ENCODE data around the gene KY. TPM values are rescaled to one million over a fixed set of nuclear protein-coding genes. Genes with fewer than 3 reads are reported as not detected.

The KY gene
- total RNA-seq, 3 donors from 2014 or later: 0.14 to 3.7 (median 0.14) TPM

GRCh38 chr3:134638385-134639030 is 12.3 kb downstream of the KY start:
- H3K4me3 ChIP-seq: no peak overlapping the region
- no peak for DNase-seq
- intact Hi-C loops (cut with DNase I, micrococcal nuclease): no loop called here

GRCh38 chr3:134636406-134636805 is 14.4 kb downstream of the KY start:
- H3K4me1 ChIP-seq (ENCODE audit: low read depth): no peaks in the 10 kb centered on the region
- intact Hi-C loops (cut with DNase I, micrococcal nuclease): no loop called here
- TF ChIP-seq, protein P1, sequence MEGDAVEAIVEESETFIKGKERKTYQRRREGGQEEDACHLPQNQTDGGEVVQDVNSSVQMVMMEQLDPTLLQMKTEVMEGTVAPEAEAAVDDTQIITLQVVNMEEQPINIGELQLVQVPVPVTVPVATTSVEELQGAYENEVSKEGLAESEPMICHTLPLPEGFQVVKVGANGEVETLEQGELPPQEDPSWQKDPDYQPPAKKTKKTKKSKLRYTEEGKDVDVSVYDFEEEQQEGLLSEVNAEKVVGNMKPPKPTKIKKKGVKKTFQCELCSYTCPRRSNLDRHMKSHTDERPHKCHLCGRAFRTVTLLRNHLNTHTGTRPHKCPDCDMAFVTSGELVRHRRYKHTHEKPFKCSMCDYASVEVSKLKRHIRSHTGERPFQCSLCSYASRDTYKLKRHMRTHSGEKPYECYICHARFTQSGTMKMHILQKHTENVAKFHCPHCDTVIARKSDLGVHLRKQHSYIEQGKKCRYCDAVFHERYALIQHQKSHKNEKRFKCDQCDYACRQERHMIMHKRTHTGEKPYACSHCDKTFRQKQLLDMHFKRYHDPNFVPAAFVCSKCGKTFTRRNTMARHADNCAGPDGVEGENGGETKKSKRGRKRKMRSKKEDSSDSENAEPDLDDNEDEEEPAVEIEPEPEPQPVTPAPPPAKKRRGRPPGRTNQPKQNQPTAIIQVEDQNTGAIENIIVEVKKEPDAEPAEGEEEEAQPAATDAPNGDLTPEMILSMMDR (IDR thresholded peaks at IDR 0.05): no peak
- H3K4me3 ChIP-seq: no peak overlapping the region
- H3K9me3 ChIP-seq: no peaks in the 10 kb centered on the region
- ATAC-seq (no peak), DNase-seq (no peak)
- no peaks in the 10 kb centered on the region for H3K36me3 ChIP-seq (ENCODE audit: low read depth)

More at GRCh38 chr3:134638385-134639030, 12.3 kb downstream of the KY start:
- H3K4me1 ChIP-seq (ENCODE audit: low read depth): no peaks in the 10 kb centered on the region
- H3K9me3 ChIP-seq: no peaks in the 10 kb centered on the region
- TF ChIP-seq, protein P1 (IDR thresholded peaks at IDR 0.05): no peak
- ATAC-seq: no peak
- no peaks in the 10 kb centered on the region for H3K36me3 ChIP-seq (ENCODE audit: low read depth)

DNA sequence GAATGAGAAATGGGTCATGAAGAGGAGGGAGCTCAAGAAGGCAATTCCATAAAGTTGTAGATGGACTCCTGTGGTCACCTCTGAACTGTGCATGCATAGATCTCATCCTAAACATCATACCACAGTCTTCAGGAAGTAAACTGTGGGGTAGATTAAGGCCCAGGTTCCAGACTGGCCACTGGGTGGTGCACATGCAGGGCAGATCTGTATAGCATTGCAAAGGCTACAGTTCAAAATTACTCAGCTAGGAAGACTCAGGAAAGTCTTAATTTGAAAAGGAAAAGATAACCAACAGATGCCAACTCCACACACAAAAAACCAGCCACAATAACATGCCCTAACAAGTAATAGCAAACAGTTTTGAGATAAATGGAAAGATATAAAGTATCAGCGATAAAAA is 20.3 kb downstream of the KY start:
- H3K4me1 ChIP-seq (ENCODE audit: low read depth): no peaks in the 10 kb centered on the region
- peaks cover 14% of the 10 kb centered on the region for H3K9me3 ChIP-seq
- TF ChIP-seq, protein P1 (IDR thresholded peaks at IDR 0.05): no peak
- no peaks in the 10 kb centered on the region for H3K36me3 ChIP-seq (ENCODE audit: low read depth)
- no peak overlapping the region for H3K4me3 ChIP-seq
- no peak for DNase-seq
- ATAC-seq: peak; percentile 46
- intact Hi-C loops (cut with DNase I, micrococcal nuclease): no loop called here

DNA sequence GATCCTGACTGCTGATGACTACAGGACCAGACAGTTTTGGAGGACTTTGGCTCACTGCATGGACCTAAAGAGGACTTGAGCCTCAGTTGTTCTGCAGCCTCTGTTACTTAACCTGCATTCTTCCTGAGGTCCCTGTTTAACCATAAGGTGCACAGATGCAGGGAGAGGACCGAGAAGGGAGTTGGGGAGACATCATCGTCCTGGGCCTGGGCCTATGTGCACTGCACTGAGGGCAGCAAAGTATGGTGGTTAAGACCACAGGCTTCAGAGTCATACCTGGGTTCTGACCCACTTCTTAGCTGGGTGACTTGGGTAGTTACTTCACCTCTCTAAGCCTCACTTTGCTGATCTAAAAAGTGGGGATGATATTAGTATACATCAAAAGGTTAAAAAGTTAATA is 21.9 kb downstream of the KY start:
- Histone ChIP-seq H3K36me3 (ENCODE audit: low read depth) (no peaks in the 10 kb centered on the region), H3K4me3 (no peak overlapping the region), H3K4me1 (ENCODE audit: low read depth) (no peaks in the 10 kb centered on the region), H3K9me3 (peaks cover 14% of the 10 kb centered on the region)
- intact Hi-C loops (cut with DNase I, micrococcal nuclease): no loop called here
- DNase-seq (no peak), ATAC-seq (no peak)
- TF ChIP-seq, protein P1 (IDR thresholded peaks at IDR 0.05): no peak

- Histone ChIP-seq H3K9me3 (peaks cover 14% of the 10 kb centered on the region), H3K4me3 (no peak overlapping the region), H3K36me3 (ENCODE audit: low read depth) (no peaks in the 10 kb centered on the region), H3K4me1 (ENCODE audit: low read depth) (no peaks in the 10 kb centered on the region)
- TF ChIP-seq, protein P1 (IDR thresholded peaks at IDR 0.05): no peak
- ATAC-seq (peak; percentile 96), DNase-seq (peak in 1 of 3 donors; percentile 18)
- intact Hi-C loops (cut with DNase I, micrococcal nuclease): no loop called here
These were observed 23.0 kb downstream of the KY start for GRCh38 chr3:134627831-134628230.
